Measurements from ENCODE around the gene BMAL1.

BMAL1 gene

GRCh38 chr11:13339195-13340153 is 61.9 kb downstream of the BMAL1 start:
- peak; percentile 40 for DNase-seq (ENCODE audit: low read depth, low spot score)

DNA sequence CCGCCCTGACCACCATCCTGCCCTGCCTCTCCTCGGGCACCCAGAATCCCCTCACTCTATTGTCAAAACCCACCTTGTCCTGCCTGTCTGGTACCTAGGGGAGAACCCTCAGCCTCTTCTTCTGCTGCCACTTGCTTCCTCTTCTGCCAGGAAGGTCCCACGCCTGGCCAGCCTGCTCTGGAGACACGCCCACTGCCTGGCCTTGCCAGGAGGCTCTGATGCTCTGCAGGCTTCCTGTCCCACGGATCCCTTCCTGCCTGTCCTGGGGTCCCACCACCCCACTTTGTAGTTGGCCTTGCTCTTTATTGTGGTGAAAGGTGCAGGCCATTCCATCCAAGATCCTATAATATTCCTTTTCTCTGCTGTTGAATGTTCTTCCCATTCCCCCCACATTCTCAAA is 63.4 kb downstream of the BMAL1 start:
- no peak for DNase-seq (ENCODE audit: low read depth, low spot score)

DNA sequence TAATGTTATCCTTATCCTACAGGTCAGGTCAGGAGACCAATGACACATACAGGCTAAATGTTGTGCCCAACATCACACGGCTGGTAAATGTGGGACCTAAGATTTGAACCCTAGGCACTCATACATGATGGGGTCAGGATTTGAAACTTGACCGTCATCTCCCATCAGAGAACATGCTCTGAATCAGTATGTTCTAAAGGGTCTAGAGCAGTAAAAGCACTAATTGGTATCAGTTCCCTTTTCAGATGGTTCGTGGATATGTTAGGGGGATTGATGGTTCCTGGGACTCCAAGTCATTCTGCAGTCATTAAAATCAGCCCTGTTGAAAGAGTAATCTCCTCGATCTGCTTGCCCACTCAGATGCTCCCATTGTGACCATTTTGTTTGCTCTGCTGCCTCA is 65.5 kb downstream of the BMAL1 start:
- no peak for DNase-seq (ENCODE audit: low read depth, low spot score)

GRCh38 chr11:13343931-13344717 is 66.5 kb downstream of the BMAL1 start:
- peak; percentile 89 for DNase-seq (ENCODE audit: low read depth, low spot score)

DNA sequence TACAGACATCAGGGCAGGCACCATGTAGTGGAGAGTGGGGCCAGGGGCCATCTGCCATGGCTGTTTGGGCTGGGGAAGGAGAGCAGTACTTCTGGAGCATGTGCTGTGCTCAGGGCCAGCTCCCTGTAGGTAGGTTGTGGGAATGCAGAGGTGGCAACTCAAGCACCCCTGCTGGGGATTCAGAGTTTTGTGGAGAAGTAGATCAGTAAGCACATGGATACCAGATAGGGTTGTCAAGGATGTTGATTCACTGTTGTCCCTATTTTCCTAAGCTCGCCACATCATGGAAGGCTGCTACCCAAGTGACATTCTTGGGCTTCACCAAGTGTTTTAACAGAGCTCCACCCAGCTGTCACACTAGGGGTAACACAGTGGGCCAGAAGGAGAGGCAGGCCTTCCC is 67.2 kb downstream of the BMAL1 start:
- peak; percentile 26 for DNase-seq (ENCODE audit: low read depth, low spot score)

DNA sequence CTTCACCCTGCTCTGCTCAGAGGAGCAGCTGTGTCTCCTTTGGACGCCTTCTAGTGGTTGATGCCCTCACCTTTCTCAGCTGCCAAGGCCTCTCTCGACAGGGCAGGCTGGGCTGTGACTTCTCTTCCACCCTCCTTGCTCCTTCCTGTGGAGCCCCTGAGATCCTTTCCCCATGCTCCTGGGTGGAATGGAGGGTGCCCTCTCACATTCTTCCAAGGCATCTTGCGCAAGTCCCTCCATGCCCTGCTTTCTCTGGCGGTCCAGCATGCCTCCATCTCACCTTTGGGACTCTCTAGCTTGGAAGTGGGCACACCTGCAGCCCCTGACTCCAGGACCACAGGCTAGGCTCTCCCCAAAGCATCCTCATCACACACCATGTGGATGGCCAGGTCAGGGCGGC is 68.9 kb downstream of the BMAL1 start:
- DNase-seq (ENCODE audit: low read depth, low spot score), result no peak

- DNase-seq (ENCODE audit: low read depth, low spot score), result peak; percentile 34
These were observed 70.3 kb downstream of the BMAL1 start for GRCh38 chr11:13347901-13348300.

DNA sequence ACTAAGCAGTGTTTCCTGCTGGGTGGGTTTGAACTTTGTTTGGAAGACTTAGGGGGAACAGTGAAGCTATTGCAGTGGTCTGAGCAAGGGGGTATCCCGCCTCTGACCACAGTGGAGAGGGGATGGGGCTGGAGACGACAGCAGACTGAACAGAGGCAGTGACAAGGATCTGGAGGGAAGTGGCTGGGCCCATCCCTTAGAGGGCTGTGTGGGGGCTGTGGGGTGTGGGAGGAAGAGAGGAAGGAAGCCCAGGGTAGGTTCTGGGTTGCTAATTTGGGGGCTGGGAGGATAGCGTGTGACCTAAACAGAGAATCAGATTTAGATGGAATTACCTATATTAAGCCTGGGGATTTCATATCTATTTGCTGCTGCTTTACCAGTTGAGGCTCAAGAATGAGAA is 70.7 kb downstream of the BMAL1 start:
- no peak for DNase-seq (ENCODE audit: low read depth, low spot score)

GRCh38 chr11:13349046-13349445 is 71.5 kb downstream of the BMAL1 start:
- no peak for DNase-seq (ENCODE audit: low read depth, low spot score)

GRCh38 chr11:13349581-13349980 is 72.0 kb downstream of the BMAL1 start:
- DNase-seq (ENCODE audit: low read depth, low spot score), result no peak

DNA sequence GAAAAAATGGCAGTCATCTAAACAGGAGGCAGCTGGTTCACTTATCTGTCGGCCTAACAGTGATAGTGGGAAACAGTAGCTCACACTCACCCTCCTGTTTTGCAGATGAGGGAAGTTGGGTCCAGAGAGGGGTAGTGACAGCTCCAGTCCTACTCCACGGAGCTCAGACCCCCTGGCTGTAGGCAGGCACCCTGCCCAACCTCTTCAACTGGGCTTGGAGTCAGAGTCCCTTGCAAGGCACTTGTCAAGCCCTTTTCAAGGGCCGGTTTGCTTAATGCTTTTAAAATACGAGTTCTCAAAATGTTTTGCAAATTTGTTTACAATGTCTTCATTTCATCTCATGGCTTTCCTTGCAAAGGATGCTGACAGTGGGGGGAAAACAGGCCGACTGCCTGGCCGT is 75.1 kb downstream of the BMAL1 start:
- DNase-seq (ENCODE audit: low read depth, low spot score), result no peak

GRCh38 chr11:13354335-13354734 is 76.7 kb downstream of the BMAL1 start:
- DNase-seq (ENCODE audit: low read depth, low spot score), result peak; percentile 82

- DNase-seq (ENCODE audit: low read depth, low spot score), result no peak
These were observed 77.6 kb downstream of the BMAL1 start for GRCh38 chr11:13355191-13355590.

GRCh38 chr11:13357232-13357631 is 79.6 kb downstream of the BMAL1 start:
- no peak for DNase-seq (ENCODE audit: low read depth, low spot score)

DNA sequence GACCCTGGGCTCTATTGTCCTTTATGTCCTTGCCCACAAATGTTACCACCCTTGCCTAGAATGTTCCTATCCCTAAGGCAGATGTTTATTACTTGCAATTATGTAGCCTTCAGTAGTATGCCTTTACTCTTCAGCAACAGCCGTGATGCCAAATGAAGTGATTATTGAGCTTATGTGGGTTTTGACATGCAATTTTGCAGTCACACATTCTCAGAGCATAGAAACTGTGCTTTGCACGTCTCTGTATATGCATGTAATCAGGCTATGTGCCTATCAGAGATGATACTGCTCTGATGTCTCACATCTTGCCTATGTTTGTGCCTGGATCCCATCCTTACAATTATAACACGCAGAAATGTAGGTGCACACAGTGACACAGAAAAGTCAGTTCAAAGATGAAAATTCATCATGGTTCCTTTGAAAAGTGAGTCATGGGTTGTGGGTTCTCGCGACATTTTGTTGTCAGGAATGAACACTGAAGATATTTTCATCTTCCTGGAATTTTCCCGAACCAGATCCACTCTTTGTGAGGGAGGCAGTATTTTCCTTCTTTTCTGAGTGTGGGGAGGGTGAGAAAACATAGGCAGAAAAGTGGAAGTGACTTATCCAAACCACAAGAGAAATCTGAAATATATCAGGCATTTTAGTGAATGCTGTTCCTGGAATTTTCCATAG is 81.1 kb downstream of the BMAL1 start:
- no peak for DNase-seq (ENCODE audit: low read depth, low spot score)

- DNase-seq (ENCODE audit: low read depth, low spot score), result no peak
These were observed 85.1 kb downstream of the BMAL1 start for GRCh38 chr11:13362596-13363109.

GRCh38 chr11:13364388-13364787 is 86.8 kb downstream of the BMAL1 start:
- DNase-seq (ENCODE audit: low read depth, low spot score), result peak; percentile 19

- no peak for DNase-seq (ENCODE audit: low read depth, low spot score)
These were observed 88.9 kb downstream of the BMAL1 start for GRCh38 chr11:13366266-13367026.

GRCh38 chr11:13367115-13367514 is 89.5 kb downstream of the BMAL1 start:
- no peak for DNase-seq (ENCODE audit: low read depth, low spot score)

DNA sequence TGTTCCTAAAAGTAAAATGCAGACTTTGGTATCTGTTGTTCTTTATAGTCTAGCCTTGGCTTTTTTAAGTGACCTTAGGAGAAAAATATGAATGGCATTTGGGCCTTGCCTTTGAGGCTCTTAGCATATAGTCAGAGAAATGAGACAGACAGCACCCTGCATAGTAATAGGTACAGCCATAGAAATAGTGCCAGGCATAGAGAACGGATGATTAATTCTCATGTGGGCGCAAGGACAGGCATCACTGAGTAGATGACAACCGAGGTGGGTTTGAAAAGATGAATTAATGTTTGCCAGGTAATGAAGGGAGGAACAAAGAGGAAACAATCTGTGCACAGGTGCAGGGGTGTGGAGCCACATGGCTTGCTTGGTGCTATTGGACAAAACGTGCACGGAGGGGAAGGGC is 90.5 kb downstream of the BMAL1 start:
- DNase-seq (ENCODE audit: low read depth, low spot score), result no peak

DNA sequence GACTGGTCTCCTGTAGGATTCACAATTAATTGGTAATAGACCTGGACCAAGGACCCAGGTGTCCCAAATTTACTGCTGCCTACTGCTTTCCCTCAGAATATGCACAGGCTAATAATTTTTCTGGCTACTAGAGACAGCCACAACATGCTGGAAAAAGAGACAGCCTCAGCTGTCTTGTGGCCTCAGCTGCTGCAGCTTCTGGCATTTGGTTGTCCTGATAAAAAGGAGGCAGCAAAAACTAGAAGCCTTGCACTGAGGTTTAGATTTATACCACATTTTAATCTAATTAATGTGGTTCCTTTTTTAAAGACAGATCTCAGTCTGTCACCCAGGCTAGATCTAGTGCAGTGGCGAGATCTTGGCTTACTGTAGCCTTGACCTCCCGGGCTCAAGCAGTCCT is 95.6 kb downstream of the BMAL1 start:
- DNase-seq (ENCODE audit: low read depth, low spot score), result no peak
